K562 (cell line): Measurements from ENCODE around the gene ZMPSTE24. TPM values are rescaled to one million over a fixed set of nuclear protein-coding genes. Genes with fewer than 3 reads are reported as not detected.

Experiments
- ATF7 ChIP-seq: fragments of 450-650 bp; IDR thresholded peaks from 2 replicates; pipeline ENCODE4 v1.7.1; 2014; ENCODE audit warnings: mild to moderate bottlenecking, moderate library complexity
- DLX4 ChIP-seq: fragments of 250-450 bp; sonication (Bioruptor Pico); IDR thresholded peaks from 2 replicates; pipeline ENCODE4 v1.6.1; 2021; ENCODE audit warnings: mild to moderate bottlenecking
- E2F8 ChIP-seq: fragments of 450-650 bp; IDR thresholded peaks from 2 replicates; pipeline ENCODE4 v1.7.1; 2018; ENCODE audit warnings: mild to moderate bottlenecking, low read depth; ENCODE audit not compliant: partially characterized antibody
- HINFP ChIP-seq: fragments of 450-650 bp; conservative IDR thresholded peaks from 2 replicates; pipeline ENCODE4 v1.6.1; 2016; ENCODE audit warnings: missing genetic modification characterization, low read depth, mild to moderate bottlenecking, control low read depth, missing compliant biosample characterization
- ILK ChIP-seq: fragments of 450-650 bp; IDR thresholded peaks from 2 replicates; pipeline ENCODE4 v1.6.1; 2016; ENCODE audit warnings: missing genetic modification characterization, low read depth, mild to moderate bottlenecking, missing compliant biosample characterization, moderate library complexity, borderline replicate concordance
- MTF1 ChIP-seq: fragments of 250-450 bp; sonication (Bioruptor Pico); IDR thresholded peaks from 2 replicates; pipeline ENCODE4 v1.9.0; 2021; ENCODE audit warnings: moderate library complexity, mild to moderate bottlenecking, inconsistent platforms, borderline replicate concordance
- MXI1 ChIP-seq: IDR thresholded peaks from 2 replicates; pipeline ENCODE4 v1.6.1; 2011; ENCODE audit warnings: low read depth, mild to moderate bottlenecking, improper control_type of control experiment, low read length
- NCOA6 ChIP-seq: fragments of 450-650 bp; IDR thresholded peaks from 2 replicates; pipeline ENCODE4 v1.6.1; 2017; ENCODE audit warnings: mild to moderate bottlenecking
- PCBP1 ChIP-seq: fragments of 200-400 bp; formaldehyde crosslinking; IDR thresholded peaks from 2 replicates; pipeline ENCODE4 v1.6.1; 2018; ENCODE audit warnings: mild to moderate bottlenecking, low read depth, low read length; ENCODE audit not compliant: poor library complexity, severe bottlenecking
- RAD21 ChIP-seq, 2 experiments: fragments of 250-450 bp in 1 of 2; fragments of 450-650 bp in 1 of 2; sonication (Bioruptor Pico) in 1 of 2; formaldehyde crosslinking in 1 of 2; IDR thresholded peaks in 1 of 2; conservative IDR thresholded peaks in 1 of 2; 2 replicates each; pipeline versions ENCODE4 v1.4.0 to v1.8.0; 2020 to 2022; ENCODE audit warnings: mild to moderate bottlenecking in 2 of 2, moderate library complexity in 1 of 2
- RUNX1 ChIP-seq: sonication (generic); IDR thresholded peaks from 2 replicates; pipeline ENCODE4 v1.6.1; 2016; ENCODE audit warnings: antibody characterized with exemption, low read depth
- SETDB1 ChIP-seq: IDR thresholded peaks from one replicate; pipeline ENCODE4 v1.6.1; 2012; ENCODE audit warnings: low read length, control low read depth, inconsistent platforms
- SOX6 ChIP-seq: fragments of 450-650 bp; IDR thresholded peaks from 2 replicates; pipeline ENCODE4 v1.6.1; 2014; ENCODE audit warnings: mild to moderate bottlenecking
- SRSF1 ChIP-seq: fragments of 200-400 bp; formaldehyde crosslinking; IDR thresholded peaks from 2 replicates; pipeline ENCODE4 v1.6.1; 2017; ENCODE audit warnings: mild to moderate bottlenecking, low read depth, low read length, moderate library complexity
- ZBTB49 ChIP-seq: sonication (generic); formaldehyde crosslinking; IDR thresholded peaks from 2 replicates; pipeline ENCODE4 v1.8.0; 2022; ENCODE audit warnings: missing genetic modification reagents, mild to moderate bottlenecking, borderline replicate concordance
- ZNF212 ChIP-seq: fragments of 450-650 bp; formaldehyde crosslinking; IDR thresholded peaks from 2 replicates; pipeline ENCODE4 v1.4.0; 2020; ENCODE audit warnings: mild to moderate bottlenecking
- ZNF324 ChIP-seq: fragments of 250-450 bp; sonication (Bioruptor Pico); IDR thresholded peaks from 2 replicates; pipeline ENCODE4 v1.4.0; 2020; ENCODE audit warnings: mild to moderate bottlenecking
- ZNF644 ChIP-seq: fragments of 200-800 bp; sonication (Bioruptor generic); IDR thresholded peaks from 2 replicates; pipeline ENCODE4 v1.6.1; 2016; ENCODE audit warnings: low read depth, missing genetic modification characterization, missing compliant biosample characterization
- ZNF785 ChIP-seq: fragments of 250-450 bp; sonication (Bioruptor Pico); IDR thresholded peaks from 2 replicates; pipeline ENCODE4 v1.4.0; 2020; ENCODE audit warnings: mild to moderate bottlenecking
- ZSCAN29 ChIP-seq: fragments of 450-650 bp; IDR thresholded peaks from 2 replicates; pipeline ENCODE4 v1.6.1; 2017
- ZSCAN32 ChIP-seq: fragments of 450-650 bp; formaldehyde crosslinking; IDR thresholded peaks from 2 replicates; pipeline ENCODE4 v1.4.0; 2020; ENCODE audit warnings: mild to moderate bottlenecking, moderate library complexity
- ZZZ3 ChIP-seq: fragments of 450-650 bp; IDR thresholded peaks from 2 replicates; pipeline ENCODE4 v1.6.1; 2016; ENCODE audit warnings: antibody characterized with exemption, mild to moderate bottlenecking, moderate library complexity
- polyA plus RNA-seq, 8 experiments: library from polyadenylated mRNA; depleted of rRNA in 4 of 8; stranded (reverse) in 5 of 8; unstranded in 3 of 8; fragments of >200 nt; fragmentation: Nextera tagmentation in 2 of 8; fragmentation: Illumina TruSeq in 1 of 8; extraction: Ambion mirVana in 2 of 8; extraction: Trizol in 1 of 8; gene quantifications; 2 replicates each; pipeline versions ENCODE4 v1.2.1 to v1.2.3, GENCODE V29; 2011 to 2014; ENCODE audit warnings: inconsistent platforms in 1 of 8, missing spikeins in 1 of 8
- total RNA-seq, 7 experiments: library from RNA; depleted of rRNA in 6 of 7; stranded (reverse); fragments of >200 nt in 6 of 7; fragmentation: Illumina TruSeq in 2 of 7; extraction: Trizol in 2 of 7; gene quantifications; 2 replicates each; pipeline versions ENCODE4 v1.2.1 to v1.2.3, GENCODE V29; 2011 to 2021; ENCODE audit warnings: low replicate concordance in 1 of 7

Gene ZMPSTE24
- total and polyA plus RNA-seq, 9 of the 15 experiments (the other 6 are each of a cell fraction or from before 2014, with no cell fraction given): 30.7 to 75.9 (median 64.3) TPM

- TF ChIP-seq HINFP (tag) (no peak), ZSCAN32 (CRISPR knock-in tag) (no peak), PCBP1 (no peak), ZNF324 (CRISPR knock-in tag) (no peak), ZNF785 (no peak), ZBTB49 (CRISPR knock-in tag) (no peak), MTF1 (CRISPR knock-in tag) (no peak), ATF7 (no peak; the same call in 1 of the 2 replicates), ZSCAN29 (no peak), RUNX1 (no peak), E2F8 (no peak), DLX4 (CRISPR knock-in tag) (no peak), SOX6 (no peak), ZZZ3 (no peak), MXI1 (no peak), ZNF644 (tag) (no peak), NCOA6 (no peak), SRSF1 (no peak), ZNF212 (CRISPR knock-in tag) (no peak), RAD21 (CRISPR knock-in tag; conservative IDR thresholded peaks at IDR 0.05 in 1 of 2, IDR thresholded peaks at IDR 0.05 in 1 of 2) (peak; percentile 93 to 97), ILK (tag) (no peak), SETDB1 (no peak)
These were observed 80.8 kb downstream of the ZMPSTE24 start (continued) for GRCh38 chr1:40338745-40339419.
